HCT116 (cell line): ENCODE results near the gene MYH1.
A peak's percentile ranks its signal among the peaks of the same experiment; 100 is the strongest.
"Not testable (repeated sequence)": the region's sequence is repeated elsewhere in the genome, so short reads cannot be mapped to it uniquely, and the experiment has no call there.

Experiments
- CTCF ChIP-seq, 3 experiments: fragments of 200-600 bp in 1 of 3; sonication (generic) in 1 of 3; IDR thresholded peaks in 2 of 3; conservative IDR thresholded peaks in 1 of 3; 2 replicates each; pipeline ENCODE4 v1.5.1; 2012 to 2017; ENCODE audit warnings: low read depth in 2 of 3, low read length in 2 of 3, antibody characterized with exemption in 1 of 3, borderline replicate concordance in 1 of 3, control low read depth in 1 of 3, mild to moderate bottlenecking in 1 of 3, mixed read lengths in 1 of 3, mixed run types in 1 of 3, moderate library complexity in 1 of 3; ENCODE audit not compliant: insufficient read depth in 1 of 3
- EZH2 ChIP-seq: fragments of 200-600 bp; sonication (generic); IDR thresholded peaks from 2 replicates; pipeline ENCODE4 v1.6.1; 2017; ENCODE audit warnings: antibody characterized with exemption, mixed run types
- EZH2phosphoT487 ChIP-seq: fragments of 200-600 bp; IDR thresholded peaks from 2 replicates; pipeline ENCODE4 v1.6.1; 2018; ENCODE audit warnings: antibody characterized with exemption, borderline replicate concordance
- POLR2A ChIP-seq: IDR thresholded peaks from 2 replicates; pipeline ENCODE4 v1.7.0; 2011; ENCODE audit warnings: borderline replicate concordance; ENCODE audit not compliant: insufficient read depth, insufficient read length; ENCODE audit errors: extremely low read depth
- POLR2AphosphoS5 ChIP-seq: IDR thresholded peaks from 2 replicates; pipeline ENCODE4 v1.6.1; 2011; ENCODE audit warnings: mild to moderate bottlenecking, low read depth, low read length, moderate library complexity
- REST ChIP-seq: IDR thresholded peaks from 2 replicates; pipeline ENCODE4 v1.6.1; 2012; ENCODE audit warnings: low read depth
- SIN3A ChIP-seq: IDR thresholded peaks from 2 replicates; pipeline ENCODE4 v1.6.1; 2012; ENCODE audit warnings: low read depth
- SP1 ChIP-seq: IDR thresholded peaks from 2 replicates; pipeline ENCODE4 v1.6.1; 2012; ENCODE audit warnings: low read depth

GRCh38 chr17:10543486-10543885 is 25.1 kb upstream of the MYH1 start:
- TF ChIP-seq EZH2, POLR2AphosphoS5, REST, EZH2phosphoT487, POLR2A, SIN3A, SP1: not testable (repeated sequence)
- peak in 2 of 3 experiments; percentile 29 to 36; a peak in 2 of 6 replicates for TF ChIP-seq CTCF (IDR thresholded peaks at IDR 0.05 in 2 of 3, conservative IDR thresholded peaks at IDR 0.05 in 1 of 3; ENCODE audit: borderline replicate concordance in 1 of 3, insufficient read depth in 1 of 3, low read depth in 2 of 3, low read length in 2 of 3)
